Neural cell (in vitro differentiated cells): ENCODE data around the gene ANKS1B.

Experiments used
- EP300 ChIP-seq: fragments of 450-650 bp; conservative IDR thresholded peaks from 2 replicates; pipeline ENCODE4 v1.6.1; 2014; ENCODE audit warnings: antibody characterized with exemption, mild to moderate bottlenecking, moderate library complexity; ENCODE audit not compliant: poor library complexity, severe bottlenecking
- EZH2 ChIP-seq: fragments of 200-600, 300-800 bp; shearing (Covaris generic), sonication (generic); IDR thresholded peaks from 2 replicates; pipeline ENCODE4 v1.6.1; 2014; ENCODE audit warnings: antibody characterized with exemption, low read length, borderline replicate concordance, mild to moderate bottlenecking; ENCODE audit not compliant: insufficient read depth, poor library complexity, severe bottlenecking
- MXI1 ChIP-seq: fragments of 450-650 bp; conservative IDR thresholded peaks from 2 replicates; pipeline ENCODE4 v1.6.1; 2014; ENCODE audit warnings: antibody characterized with exemption, mild to moderate bottlenecking; ENCODE audit not compliant: poor library complexity, severe bottlenecking
- POLR2AphosphoS5 ChIP-seq: IDR thresholded peaks from 2 replicates; pipeline ENCODE4 v1.6.1; 2012
- SMC3 ChIP-seq: fragments of 450-650 bp; conservative IDR thresholded peaks from 2 replicates; pipeline ENCODE4 v1.6.1; 2014; ENCODE audit warnings: antibody characterized with exemption, mild to moderate bottlenecking, moderate library complexity; ENCODE audit not compliant: poor library complexity
- TAF1 ChIP-seq: IDR thresholded peaks from 2 replicates; pipeline ENCODE4 v1.6.1; 2012; ENCODE audit warnings: low read depth
- TF ChIP-seq, protein P1 (sequence below): fragments of 450-650 bp; IDR thresholded peaks from 2 replicates; pipeline ENCODE4 v1.5.1; 2014; ENCODE audit warnings: antibody characterized with exemption, mild to moderate bottlenecking, moderate library complexity; ENCODE audit not compliant: poor library complexity, severe bottlenecking

DNA sequence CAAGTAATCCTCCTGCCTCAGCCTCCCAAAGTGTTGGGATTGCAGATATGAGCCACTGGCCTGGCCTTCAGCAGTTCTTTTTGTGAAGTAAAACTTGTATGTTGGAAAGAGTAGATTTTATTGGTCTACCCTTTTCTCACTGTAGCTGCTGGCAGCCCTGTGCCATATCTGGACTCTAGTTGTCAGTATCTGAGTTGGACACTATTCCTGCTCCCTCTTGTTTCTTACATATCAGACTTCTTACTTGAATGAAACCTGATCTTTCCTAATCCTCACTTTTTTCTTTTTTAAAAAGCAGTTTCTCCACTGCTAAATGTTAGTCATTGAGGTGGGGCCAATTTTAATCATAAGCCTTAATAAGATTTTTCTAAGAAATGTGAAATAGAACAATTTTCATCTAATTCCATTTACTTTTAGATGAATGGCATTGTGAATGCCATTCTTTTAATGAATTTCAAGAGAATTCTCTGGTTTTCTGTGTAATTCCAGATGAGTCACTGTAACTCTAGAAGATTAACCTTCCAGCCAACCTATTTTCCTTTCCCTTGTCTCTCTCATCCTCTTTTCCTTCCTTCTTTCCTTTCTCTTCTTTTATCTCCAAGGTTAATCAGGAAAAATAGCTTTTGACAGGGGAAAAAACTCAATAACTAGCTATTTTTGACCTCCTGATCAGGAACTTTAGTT lies 1250.9 kb downstream of the ANKS1B start:
- TF ChIP-seq, protein P1, sequence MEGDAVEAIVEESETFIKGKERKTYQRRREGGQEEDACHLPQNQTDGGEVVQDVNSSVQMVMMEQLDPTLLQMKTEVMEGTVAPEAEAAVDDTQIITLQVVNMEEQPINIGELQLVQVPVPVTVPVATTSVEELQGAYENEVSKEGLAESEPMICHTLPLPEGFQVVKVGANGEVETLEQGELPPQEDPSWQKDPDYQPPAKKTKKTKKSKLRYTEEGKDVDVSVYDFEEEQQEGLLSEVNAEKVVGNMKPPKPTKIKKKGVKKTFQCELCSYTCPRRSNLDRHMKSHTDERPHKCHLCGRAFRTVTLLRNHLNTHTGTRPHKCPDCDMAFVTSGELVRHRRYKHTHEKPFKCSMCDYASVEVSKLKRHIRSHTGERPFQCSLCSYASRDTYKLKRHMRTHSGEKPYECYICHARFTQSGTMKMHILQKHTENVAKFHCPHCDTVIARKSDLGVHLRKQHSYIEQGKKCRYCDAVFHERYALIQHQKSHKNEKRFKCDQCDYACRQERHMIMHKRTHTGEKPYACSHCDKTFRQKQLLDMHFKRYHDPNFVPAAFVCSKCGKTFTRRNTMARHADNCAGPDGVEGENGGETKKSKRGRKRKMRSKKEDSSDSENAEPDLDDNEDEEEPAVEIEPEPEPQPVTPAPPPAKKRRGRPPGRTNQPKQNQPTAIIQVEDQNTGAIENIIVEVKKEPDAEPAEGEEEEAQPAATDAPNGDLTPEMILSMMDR = no peak
- TF ChIP-seq MXI1 = no peak
- no peak for TF ChIP-seq EZH2
- TF ChIP-seq SMC3 = no peak
- no peak for TF ChIP-seq POLR2AphosphoS5
- no peak for TF ChIP-seq TAF1
- TF ChIP-seq EP300 = no peak
